Spleen (tissue), 11 donors: ENCODE measurements around the gene SLC6A8. TPM values are rescaled to one million over a fixed set of nuclear protein-coding genes. Genes with fewer than 3 reads are reported as not detected.
"Not testable (repeated sequence)": the region's sequence is repeated elsewhere in the genome, so short reads cannot be mapped to it uniquely, and the experiment has no call there.

ENCODE experiments used
- DNase-seq: peaks from one replicate; pipeline ENCODE4 v3.0.0-alpha.2; 2020
- H3K27ac ChIP-seq, 8 donors: fragments of 200-600 bp; sonication (generic) in 7 of 8; 1 replicate in 4 of 8; 2 replicates in 4 of 8; pipeline versions ENCODE4 v1.5.0 to v1.8.0; 2016 to 2021; ENCODE audit warnings: inconsistent platforms in 4 of 8, mild to moderate bottlenecking in 4 of 8, moderate library complexity in 1 of 8
- H3K27me3 ChIP-seq, 7 donors: fragments of 200-600 bp; sonication (generic) in 6 of 7; replicated peaks in 1 of 7; 1 replicate in 4 of 7; 2 replicates in 3 of 7; pipeline versions ENCODE4 v1.5.0 to v1.8.0; 2016 to 2021; ENCODE audit warnings: inconsistent platforms in 3 of 7, mild to moderate bottlenecking in 1 of 7
- H3K36me3 ChIP-seq, 6 donors: fragments of 200-600 bp; sonication (generic) in 5 of 6; 1 replicate in 4 of 6; 2 replicates in 2 of 6; pipeline versions ENCODE4 v1.5.0 to v1.8.0; 2016 to 2021; ENCODE audit warnings: inconsistent platforms in 2 of 6
- H3K4me1 ChIP-seq, 6 donors: fragments of 200-600 bp; sonication (generic) in 5 of 6; 1 replicate in 3 of 6; 2 replicates in 3 of 6; pipeline versions ENCODE4 v1.5.0 to v1.8.0; 2016 to 2021; ENCODE audit warnings: inconsistent platforms in 3 of 6
- H3K4me3 ChIP-seq, 8 donors: fragments of 200-600 bp; sonication (generic) in 7 of 8; 1 replicate in 4 of 8; 2 replicates in 4 of 8; pipeline versions ENCODE4 v1.5.0 to v1.8.0; 2016 to 2021; ENCODE audit warnings: inconsistent platforms in 4 of 8, mild to moderate bottlenecking in 4 of 8, moderate library complexity in 2 of 8
- H3K9me3 ChIP-seq, 8 donors: fragments of 200-600 bp; sonication (generic) in 7 of 8; 1 replicate in 4 of 8; 2 replicates in 4 of 8; pipeline versions ENCODE4 v1.5.0 to v1.8.0; 2016 to 2021; ENCODE audit warnings: inconsistent platforms in 4 of 8
- CTCF ChIP-seq, 11 experiments: fragments of 200-600 bp in 7 of 11; fragments of 450-650 bp in 4 of 11; sonication (generic) in 4 of 11; IDR thresholded peaks in 8 of 11; conservative IDR thresholded peaks in 3 of 11; 1 replicate in 7 of 11; 2 replicates in 4 of 11; pipeline versions ENCODE4 v1.4.0 to v1.8.0; 2016 to 2021; ENCODE audit warnings: antibody characterized with exemption in 11 of 11, inconsistent platforms in 4 of 11, mild to moderate bottlenecking in 1 of 11
- POLR2A ChIP-seq, 3 donors: fragments of 450-650 bp; IDR thresholded peaks; one replicate each; pipeline ENCODE4 v1.5.1; 2017; ENCODE audit warnings: antibody characterized with exemption in 3 of 3, mild to moderate bottlenecking in 1 of 3
- POLR2AphosphoS5 ChIP-seq, 3 donors: sonication (generic); formaldehyde crosslinking; IDR thresholded peaks; one replicate each; pipeline ENCODE4 v1.5.1; 2017; ENCODE audit warnings: antibody characterized with exemption in 3 of 3
- WGBS, 5 donors: extraction: QIAGEN DNeasy Blood & Tissue Kit in 3 of 5; methylation state at CpG; one replicate each; pipeline versions ENCODE4 v1.1.5 to v1.1.7; 2013 to 2018; 5-methylcytosine and 5-hydroxymethylcytosine counted together
- intact Hi-C: fragments of 100-400 bp; cut with DNase I; formaldehyde crosslinking; loops from one replicate; pipeline ENCODE4 v1.15.0; 2023; ENCODE audit warnings: low total_unique reads
- polyA plus RNA-seq, 3 donors: library from polyadenylated mRNA; stranded (reverse); fragments of 200-250 nt; gene quantifications; one replicate each; pipeline ENCODE4 v1.2.1, GENCODE V29; 2013
- total RNA-seq, 7 donors: library from RNA; depleted of rRNA in 3 of 7; stranded (reverse); fragments of >200 nt in 3 of 7; fragmentation: NEBNext Ultra II Directional in 4 of 7; extraction: Animal tissue kit (Norgen Biotek cat#: 25700) in 4 of 7; gene quantifications; one replicate each; pipeline versions ENCODE4 v1.1.0 to v1.2.1, GENCODE V29; 2016 to 2021
- donor health status: healthy with polysubstance abuse.
- donor health status: DM: no; HTN: no; CAD: no; lungs with moderate emphysema.
- donor health status: DM: no; HTN: no; CAD: no.
- donor health status: Bipolar disorder and iron deficiency.
- donor health status: healthy.
- donor health status: DM: no; HTN: no; CAD: no.
- donor health status: DM: yes; HTN: yes; CAD: no.

The SLC6A8 gene
- total and polyA plus RNA-seq, 10 donors: 3.2 to 72.9 (median 9.6) TPM

- TF ChIP-seq POLR2A (IDR thresholded peaks at IDR 0.05): no peak
- TF ChIP-seq POLR2AphosphoS5 (IDR thresholded peaks at IDR 0.05): peak in 1 of 3 donors; percentile 30
- intact Hi-C loops: no loop called here
- H3K9me3 ChIP-seq: no peaks in the 10 kb centered on the region
- no peak overlapping the region for H3K4me3 ChIP-seq
- peaks cover 0 to 6% (median 0%) of the 10 kb centered on the region in 6 donors for H3K4me1 ChIP-seq
- no peak for DNase-seq
- no peak overlapping the region for H3K27ac ChIP-seq
- peaks cover 0 to 6% (median 0%) of the 10 kb centered on the region in 7 donors for H3K27me3 ChIP-seq
- H3K36me3 ChIP-seq: peaks cover 0 to 89% (median 26%) of the 10 kb centered on the region in 6 donors
- 82 to 96% (median 89%) methylated on average over 2 to 18 of the region's 18 CpGs for WGBS, 5 donors
These were observed 16.3 kb downstream of the SLC6A8 start for GRCh38 chrX:153704021-153704526.

GRCh38 chrX:153704631-153705402 lies 17.1 kb downstream of the SLC6A8 start:
- H3K36me3 ChIP-seq: peaks cover 0 to 89% (median 26%) of the 10 kb centered on the region in 6 donors
- DNase-seq, H3K27ac ChIP-seq, H3K4me3 ChIP-seq, intact Hi-C loops, H3K9me3 ChIP-seq, H3K4me1 ChIP-seq, H3K27me3 ChIP-seq: not testable (repeated sequence)
- 80 to 94% (median 89%) methylated on average over 3 to 11 of the region's 12 CpGs for WGBS, 5 donors

GRCh38 chrX:153705403-153706060 lies 17.8 kb downstream of the SLC6A8 start:
- H3K4me3 ChIP-seq, intact Hi-C loops, H3K4me1 ChIP-seq, H3K27me3 ChIP-seq, H3K9me3 ChIP-seq, H3K27ac ChIP-seq, DNase-seq: not testable (repeated sequence)
- 84 to 95% (median 90%) methylated on average over 8 to 18 of the region's 18 CpGs for WGBS, 5 donors
- peaks cover 0 to 89% (median 26%) of the 10 kb centered on the region in 6 donors for H3K36me3 ChIP-seq

- DNase-seq: no peak
- WGBS, 5 donors: 80 to 96% (median 94%) methylated on average over 8 to 9 of the region's 9 CpGs
- no peak for TF ChIP-seq POLR2AphosphoS5 (IDR thresholded peaks at IDR 0.05)
- no peak for TF ChIP-seq CTCF (IDR thresholded peaks at IDR 0.05 in 8 of 11, conservative IDR thresholded peaks at IDR 0.05 in 3 of 11)
- no peak for TF ChIP-seq POLR2A (IDR thresholded peaks at IDR 0.05)
- Histone ChIP-seq H3K9me3 (no peaks in the 10 kb centered on the region), H3K27me3 (peaks cover 0 to 6% (median 0%) of the 10 kb centered on the region in 7 donors), H3K36me3 (peaks cover 0 to 89% (median 19%) of the 10 kb centered on the region in 6 donors), H3K4me1 (peaks cover 0 to 6% (median 0%) of the 10 kb centered on the region in 6 donors), H3K27ac (no peak overlapping the region), H3K4me3 (no peak overlapping the region)
- intact Hi-C loops: no loop called here
These were observed 19.1 kb downstream of the SLC6A8 start for GRCh38 chrX:153706799-153707198.

- H3K36me3 ChIP-seq: peaks cover 0 to 89% (median 16%) of the 10 kb centered on the region in 6 donors
- H3K4me3 ChIP-seq: no peak overlapping the region
- TF ChIP-seq CTCF (IDR thresholded peaks at IDR 0.05 in 8 of 11, conservative IDR thresholded peaks at IDR 0.05 in 3 of 11) (no peak), POLR2A (IDR thresholded peaks at IDR 0.05) (no peak), POLR2AphosphoS5 (IDR thresholded peaks at IDR 0.05) (no peak)
- H3K9me3 ChIP-seq: no peaks in the 10 kb centered on the region
- H3K27ac ChIP-seq: no peak overlapping the region
- H3K4me1 ChIP-seq: peaks cover 0 to 6% (median 0%) of the 10 kb centered on the region in 6 donors
- intact Hi-C loops: no loop called here
- DNase-seq: no peak
- 87 to 98% (median 91%) methylated on average over 5 to 6 of the region's 6 CpGs for WGBS, 5 donors
- H3K27me3 ChIP-seq: peaks cover 0 to 6% (median 0%) of the 10 kb centered on the region in 7 donors
These were observed 19.7 kb downstream of the SLC6A8 start for GRCh38 chrX:153707406-153707805.
